Neural progenitor cell (in vitro differentiated cells): ENCODE measurements around the gene PLCH2.

Source experiments
- CTCF ChIP-seq: fragments of 200-600 bp; sonication (generic); IDR thresholded peaks from 2 replicates; pipeline ENCODE4 v1.5.1; 2017; ENCODE audit warnings: antibody characterized with exemption, mild to moderate bottlenecking
- EZH2 ChIP-seq: fragments of 200-600 bp; sonication (generic); IDR thresholded peaks from 2 replicates; pipeline ENCODE4 v1.6.1; 2017; ENCODE audit warnings: antibody characterized with exemption, mild to moderate bottlenecking, moderate library complexity

GRCh38 chr1:2447276-2448097 is 28.6 kb upstream of the PLCH2 start:
- TF ChIP-seq CTCF = no peak
- no peak for TF ChIP-seq EZH2
